HG03135 (cell line): ENCODE results near the gene TRAK1.
"Not testable (repeated sequence)": the region's sequence is repeated elsewhere in the genome, so short reads cannot be mapped to it uniquely, and the experiment has no call there.

ENCODE experiments used
- ATAC-seq: cut with Tn5 transposase; IDR thresholded peaks from one replicate; pipeline ENCODE4 v1.9.1; 2021; ENCODE audit warnings: mild to moderate bottlenecking, moderate library complexity; ENCODE audit not compliant: unreplicated experiment

Gene TRAK1

GRCh38 chr3:42090973-42091731 is at the start of gene TRAK1:
TSS of gene TRAK1 (plus strand) at chr3:42091357. CDS start at chr3:42091470, 113 bp downstream.
- no peak for ATAC-seq

- ATAC-seq = no peak
These were observed 48.4 kb upstream of the TRAK1 start for GRCh38 chr3:42042747-42043098.

- no peak for ATAC-seq
These were observed 47.9 kb upstream of the TRAK1 start for GRCh38 chr3:42043099-42043813.

GRCh38 chr3:42045708-42046243 is 45.4 kb upstream of the TRAK1 start:
- ATAC-seq = no peak

- not testable (repeated sequence) for ATAC-seq
These were observed 42.6 kb upstream of the TRAK1 start for GRCh38 chr3:42048526-42048925.

- ATAC-seq = no peak
These were observed 41.0 kb upstream of the TRAK1 start for GRCh38 chr3:42050126-42050525.

GRCh38 chr3:42051384-42052131 is 39.6 kb upstream of the TRAK1 start:
- no peak for ATAC-seq

GRCh38 chr3:42052132-42052483 is 39.0 kb upstream of the TRAK1 start:
- ATAC-seq = no peak

GRCh38 chr3:42052484-42053351 is 38.4 kb upstream of the TRAK1 start:
- no peak for ATAC-seq

GRCh38 chr3:42053476-42053875 is 37.7 kb upstream of the TRAK1 start:
- no peak for ATAC-seq

- ATAC-seq = no peak
These were observed 35.9 kb upstream of the TRAK1 start for GRCh38 chr3:42055291-42055690.

- ATAC-seq = no peak
These were observed 34.3 kb upstream of the TRAK1 start for GRCh38 chr3:42056840-42057239.

GRCh38 chr3:42057561-42058211 is 33.5 kb upstream of the TRAK1 start:
- ATAC-seq = peak; percentile 64

GRCh38 chr3:42061025-42061712 is 30.0 kb upstream of the TRAK1 start:
- no peak for ATAC-seq

GRCh38 chr3:42061713-42062380 is 29.3 kb upstream of the TRAK1 start:
- no peak for ATAC-seq

- ATAC-seq = no peak
These were observed 28.7 kb upstream of the TRAK1 start for GRCh38 chr3:42062464-42062863.

GRCh38 chr3:42063888-42064287 is 27.3 kb upstream of the TRAK1 start:
- ATAC-seq = no peak

- ATAC-seq = no peak
These were observed 24.5 kb upstream of the TRAK1 start for GRCh38 chr3:42066516-42067181.
